NCI-H2227 treated with DMSO at 0.1 percent for 48 hours (cell line): Measurements from ENCODE around the gene MCUR1.
"Not testable (repeated sequence)": the region's sequence is repeated elsewhere in the genome, so short reads cannot be mapped to it uniquely, and the experiment has no call there.

Experiments
- DNase-seq: peaks from one replicate; lab custom pipeline; 2025; lab: John Stamatoyannopoulos, UW

The MCUR1 gene

GRCh38 chr6:13776602-13777001 lies 37.8 kb downstream of the MCUR1 start:
- no peak for DNase-seq

- DNase-seq, result not testable (repeated sequence)
Measured at GRCh38 chr6:13775466-13775865, 38.9 kb downstream of the MCUR1 start.

- DNase-seq, result not testable (repeated sequence)
Measured at GRCh38 chr6:13772358-13773030, 41.9 kb downstream of the MCUR1 start.

- no peak for DNase-seq
Measured at GRCh38 chr6:13769655-13770053, 44.7 kb downstream of the MCUR1 start.

GRCh38 chr6:13769034-13769654 lies 45.2 kb downstream of the MCUR1 start:
- no peak for DNase-seq

GRCh38 chr6:13767121-13767808 lies 47.1 kb downstream of the MCUR1 start:
- DNase-seq, result no peak

- DNase-seq, result no peak
Measured at GRCh38 chr6:13766201-13766634, 48.1 kb downstream of the MCUR1 start.

- no peak for DNase-seq
Measured at GRCh38 chr6:13765570-13765969, 48.8 kb downstream of the MCUR1 start.

GRCh38 chr6:13764996-13765395 lies 49.4 kb downstream of the MCUR1 start:
- DNase-seq, result no peak

GRCh38 chr6:13763740-13764381 lies 50.5 kb downstream of the MCUR1 start:
- DNase-seq, result no peak

- DNase-seq, result no peak
Measured at GRCh38 chr6:13762611-13763441, 51.5 kb downstream of the MCUR1 start.

GRCh38 chr6:13761361-13762036 lies 52.9 kb downstream of the MCUR1 start:
- DNase-seq, result no peak

- DNase-seq, result no peak
Measured at GRCh38 chr6:13760307-13761304, 53.8 kb downstream of the MCUR1 start.

GRCh38 chr6:13759025-13759424 lies 55.3 kb downstream of the MCUR1 start:
- no peak for DNase-seq

- no peak for DNase-seq
Measured at GRCh38 chr6:13754644-13755043, 59.7 kb downstream of the MCUR1 start.

- DNase-seq, result no peak
Measured at GRCh38 chr6:13743736-13744127, 70.6 kb downstream of the MCUR1 start.

- DNase-seq, result no peak
Measured at GRCh38 chr6:13742961-13743735, 71.2 kb downstream of the MCUR1 start.

- DNase-seq, result no peak
Measured at GRCh38 chr6:13741365-13741764, 73.0 kb downstream of the MCUR1 start.
